Parathyroid adenoma (tissue), 2 donors: ENCODE data around the gene DLL3.

Source experiments
- H2AFZ ChIP-seq: fragments of 300-600 bp; sonication (generic); one replicate; pipeline ENCODE4 v1.7.0; 2017; ENCODE audit warnings: antibody characterized with exemption, mild to moderate bottlenecking
- H3K27ac ChIP-seq: fragments of 300-600 bp; sonication (generic); one replicate; pipeline ENCODE4 v1.7.0; 2017
- H3K27me3 ChIP-seq: fragments of 300-600 bp; sonication (generic); one replicate; pipeline ENCODE4 v1.7.0; 2017; ENCODE audit warnings: low read length; ENCODE audit not compliant: control insufficient read depth, insufficient read depth
- H3K36me3 ChIP-seq: fragments of 300-600 bp; sonication (generic); one replicate; pipeline ENCODE4 v1.7.0; 2017; ENCODE audit warnings: low read length; ENCODE audit not compliant: control insufficient read depth, insufficient read depth
- H3K4me1 ChIP-seq: fragments of 300-600 bp; sonication (generic); one replicate; pipeline ENCODE4 v1.7.0; 2017; ENCODE audit warnings: control low read depth
- H3K4me2 ChIP-seq: fragments of 300-600 bp; sonication (generic); one replicate; pipeline ENCODE4 v1.7.0; 2017; ENCODE audit warnings: low read length
- H3K4me3 ChIP-seq: fragments of 300-600 bp; sonication (generic); one replicate; pipeline ENCODE4 v1.7.0; 2017; ENCODE audit warnings: low read depth, low read length
- H3K79me2 ChIP-seq: fragments of 300-600 bp; sonication (generic); one replicate; pipeline ENCODE4 v1.7.0; 2017; ENCODE audit warnings: control low read depth
- H3K9ac ChIP-seq: fragments of 300-600 bp; sonication (generic); one replicate; pipeline ENCODE4 v1.7.0; 2017; ENCODE audit warnings: mild to moderate bottlenecking
- H3K9me3 ChIP-seq: fragments of 300-600 bp; sonication (generic); one replicate; pipeline ENCODE4 v1.7.0; 2017; ENCODE audit warnings: low read length; ENCODE audit not compliant: control insufficient read depth
- CTCF ChIP-seq: fragments of 300-600 bp; sonication (generic); IDR thresholded peaks from one replicate; pipeline ENCODE4 v1.7.0; 2017; ENCODE audit warnings: antibody characterized with exemption, mild to moderate bottlenecking
- donor health status: primary hyperparathyroidism.

The DLL3 gene

GRCh38 chr19:39517432-39517831, 18.7 kb downstream of the DLL3 start:
- Histone ChIP-seq H3K36me3 (no peaks in the 10 kb centered on the region), H3K4me2 (no peak overlapping the region), H3K4me3 (no peak overlapping the region), H3K27ac (no peak overlapping the region), H3K79me2 (no peaks in the 10 kb centered on the region), H3K9ac (no peak overlapping the region), H3K9me3 (no peaks in the 10 kb centered on the region), H3K4me1 (peaks cover 18% of the 10 kb centered on the region), H2AFZ (no peak overlapping the region), H3K27me3 (no peaks in the 10 kb centered on the region)
- TF ChIP-seq CTCF = no peak

GRCh38 chr19:39518458-39518857, 19.7 kb downstream of the DLL3 start:
- TF ChIP-seq CTCF = no peak
- H3K4me2 ChIP-seq = peak overlapping the region; percentile 56
- no peaks in the 10 kb centered on the region for H3K9me3 ChIP-seq
- peak overlapping the region; percentile 86 for H3K27ac ChIP-seq
- no peak overlapping the region for H3K9ac ChIP-seq
- H3K36me3 ChIP-seq = no peaks in the 10 kb centered on the region
- peaks cover 18% of the 10 kb centered on the region for H3K4me1 ChIP-seq
- peak overlapping the region; percentile 73 for H2AFZ ChIP-seq
- H3K27me3 ChIP-seq = no peaks in the 10 kb centered on the region
- peak overlapping the region; percentile 63 for H3K4me3 ChIP-seq
- H3K79me2 ChIP-seq = no peaks in the 10 kb centered on the region

- Histone ChIP-seq H3K9ac (no peak overlapping the region), H3K79me2 (no peaks in the 10 kb centered on the region), H3K36me3 (no peaks in the 10 kb centered on the region), H3K27me3 (no peaks in the 10 kb centered on the region), H3K4me3 (peak overlapping the region; percentile 63), H2AFZ (peak overlapping the region; percentile 73), H3K4me1 (peaks cover 18% of the 10 kb centered on the region), H3K9me3 (no peaks in the 10 kb centered on the region), H3K4me2 (peak overlapping the region; percentile 56), H3K27ac (peak overlapping the region; percentile 86)
- no peak for TF ChIP-seq CTCF
These were observed 20.2 kb downstream of the DLL3 start for GRCh38 chr19:39518975-39519374.

GRCh38 chr19:39520541-39521484, 22.1 kb downstream of the DLL3 start:
- peak overlapping the region; percentile 75 for H2AFZ ChIP-seq
- no peaks in the 10 kb centered on the region for H3K79me2 ChIP-seq
- H3K4me2 ChIP-seq = peak overlapping the region; percentile 61
- H3K27ac ChIP-seq = peak overlapping the region; percentile 86
- H3K4me3 ChIP-seq = peak overlapping the region; percentile 51
- no peak for TF ChIP-seq CTCF
- H3K36me3 ChIP-seq = no peaks in the 10 kb centered on the region
- peaks cover 18% of the 10 kb centered on the region for H3K4me1 ChIP-seq
- no peak overlapping the region for H3K9ac ChIP-seq
- H3K9me3 ChIP-seq = no peaks in the 10 kb centered on the region
- no peaks in the 10 kb centered on the region for H3K27me3 ChIP-seq
